GM23338 (cell line): ENCODE results near the gene IHH.

Experiments used
- CREB1 ChIP-seq: fragments of 250-450 bp; sonication (Bioruptor Pico); IDR thresholded peaks from 2 replicates; pipeline ENCODE4 v1.5.0; 2020; ENCODE audit warnings: low read depth, mild to moderate bottlenecking, moderate library complexity
- CTCF ChIP-seq, 2 experiments: fragments of 200-600 bp in 1 of 2; sonication (generic) in 1 of 2; conservative IDR thresholded peaks; 2 replicates each; pipeline versions ENCODE4 v1.5.1 to v1.6.1; 2016 to 2017; ENCODE audit warnings: antibody characterized with exemption in 2 of 2, low read depth in 2 of 2, mild to moderate bottlenecking in 2 of 2, moderate library complexity in 1 of 2
- EZH2 ChIP-seq: fragments of 200-600 bp; sonication (generic); IDR thresholded peaks from one replicate; pipeline ENCODE4 v1.8.0; 2017; ENCODE audit warnings: antibody characterized with exemption, mild to moderate bottlenecking, low read depth; ENCODE audit not compliant: unreplicated experiment
- EZH2phosphoT487 ChIP-seq: fragments of 200-600 bp; sonication (generic); IDR thresholded peaks from one replicate; pipeline ENCODE4 v1.8.1; 2018; ENCODE audit warnings: antibody characterized with exemption; ENCODE audit not compliant: unreplicated experiment
- NANOG ChIP-seq: IDR thresholded peaks from 2 replicates; pipeline ENCODE4 v1.6.1; 2016; ENCODE audit warnings: antibody characterized with exemption, borderline replicate concordance
- POLR2AphosphoS5 ChIP-seq: IDR thresholded peaks from 2 replicates; pipeline ENCODE4 v1.6.1; 2016; ENCODE audit warnings: antibody characterized with exemption, low read depth
- STAT1 ChIP-seq: IDR thresholded peaks from one replicate; pipeline ENCODE4 v1.6.1; 2016; ENCODE audit warnings: antibody characterized with exemption; ENCODE audit not compliant: unreplicated experiment
- ZNF331 ChIP-seq: fragments of 250-450 bp; sonication (Bioruptor Pico); IDR thresholded peaks from 2 replicates; pipeline ENCODE4 v1.5.0; 2020; ENCODE audit warnings: low read depth, mild to moderate bottlenecking, moderate library complexity
- TF ChIP-seq, protein P1 (sequence below): IDR thresholded peaks from one replicate; pipeline ENCODE4 v1.6.1; 2018; ENCODE audit warnings: antibody characterized with exemption; ENCODE audit not compliant: unreplicated experiment
- TF ChIP-seq, protein P2 (sequence below): IDR thresholded peaks from 2 replicates; pipeline ENCODE4 v1.6.1; 2016; ENCODE audit warnings: antibody characterized with exemption
- TF ChIP-seq, protein P3 (sequence below): fragments of 250-450 bp; sonication (Bioruptor Pico); IDR thresholded peaks from 2 replicates; pipeline ENCODE4 v1.5.0; 2020; ENCODE audit warnings: mild to moderate bottlenecking, moderate library complexity

GRCh38 chr2:219029829-219030165, 30.9 kb downstream of the IHH start:
- TF ChIP-seq CTCF (conservative IDR thresholded peaks at IDR 0.05; ENCODE audit: low read depth in 2 of 2) (peak; percentile 85 to 97), POLR2AphosphoS5 (no peak), EZH2 (no peak), EZH2phosphoT487 (no peak), CREB1 (no peak), STAT1 (no peak), ZNF331 (no peak), NANOG (no peak)
- TF ChIP-seq, protein P1, sequence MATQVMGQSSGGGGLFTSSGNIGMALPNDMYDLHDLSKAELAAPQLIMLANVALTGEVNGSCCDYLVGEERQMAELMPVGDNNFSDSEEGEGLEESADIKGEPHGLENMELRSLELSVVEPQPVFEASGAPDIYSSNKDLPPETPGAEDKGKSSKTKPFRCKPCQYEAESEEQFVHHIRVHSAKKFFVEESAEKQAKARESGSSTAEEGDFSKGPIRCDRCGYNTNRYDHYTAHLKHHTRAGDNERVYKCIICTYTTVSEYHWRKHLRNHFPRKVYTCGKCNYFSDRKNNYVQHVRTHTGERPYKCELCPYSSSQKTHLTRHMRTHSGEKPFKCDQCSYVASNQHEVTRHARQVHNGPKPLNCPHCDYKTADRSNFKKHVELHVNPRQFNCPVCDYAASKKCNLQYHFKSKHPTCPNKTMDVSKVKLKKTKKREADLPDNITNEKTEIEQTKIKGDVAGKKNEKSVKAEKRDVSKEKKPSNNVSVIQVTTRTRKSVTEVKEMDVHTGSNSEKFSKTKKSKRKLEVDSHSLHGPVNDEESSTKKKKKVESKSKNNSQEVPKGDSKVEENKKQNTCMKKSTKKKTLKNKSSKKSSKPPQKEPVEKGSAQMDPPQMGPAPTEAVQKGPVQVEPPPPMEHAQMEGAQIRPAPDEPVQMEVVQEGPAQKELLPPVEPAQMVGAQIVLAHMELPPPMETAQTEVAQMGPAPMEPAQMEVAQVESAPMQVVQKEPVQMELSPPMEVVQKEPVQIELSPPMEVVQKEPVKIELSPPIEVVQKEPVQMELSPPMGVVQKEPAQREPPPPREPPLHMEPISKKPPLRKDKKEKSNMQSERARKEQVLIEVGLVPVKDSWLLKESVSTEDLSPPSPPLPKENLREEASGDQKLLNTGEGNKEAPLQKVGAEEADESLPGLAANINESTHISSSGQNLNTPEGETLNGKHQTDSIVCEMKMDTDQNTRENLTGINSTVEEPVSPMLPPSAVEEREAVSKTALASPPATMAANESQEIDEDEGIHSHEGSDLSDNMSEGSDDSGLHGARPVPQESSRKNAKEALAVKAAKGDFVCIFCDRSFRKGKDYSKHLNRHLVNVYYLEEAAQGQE: no peak
- TF ChIP-seq, protein P2, sequence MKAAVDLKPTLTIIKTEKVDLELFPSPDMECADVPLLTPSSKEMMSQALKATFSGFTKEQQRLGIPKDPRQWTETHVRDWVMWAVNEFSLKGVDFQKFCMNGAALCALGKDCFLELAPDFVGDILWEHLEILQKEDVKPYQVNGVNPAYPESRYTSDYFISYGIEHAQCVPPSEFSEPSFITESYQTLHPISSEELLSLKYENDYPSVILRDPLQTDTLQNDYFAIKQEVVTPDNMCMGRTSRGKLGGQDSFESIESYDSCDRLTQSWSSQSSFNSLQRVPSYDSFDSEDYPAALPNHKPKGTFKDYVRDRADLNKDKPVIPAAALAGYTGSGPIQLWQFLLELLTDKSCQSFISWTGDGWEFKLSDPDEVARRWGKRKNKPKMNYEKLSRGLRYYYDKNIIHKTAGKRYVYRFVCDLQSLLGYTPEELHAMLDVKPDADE: no peak
- TF ChIP-seq, protein P3, sequence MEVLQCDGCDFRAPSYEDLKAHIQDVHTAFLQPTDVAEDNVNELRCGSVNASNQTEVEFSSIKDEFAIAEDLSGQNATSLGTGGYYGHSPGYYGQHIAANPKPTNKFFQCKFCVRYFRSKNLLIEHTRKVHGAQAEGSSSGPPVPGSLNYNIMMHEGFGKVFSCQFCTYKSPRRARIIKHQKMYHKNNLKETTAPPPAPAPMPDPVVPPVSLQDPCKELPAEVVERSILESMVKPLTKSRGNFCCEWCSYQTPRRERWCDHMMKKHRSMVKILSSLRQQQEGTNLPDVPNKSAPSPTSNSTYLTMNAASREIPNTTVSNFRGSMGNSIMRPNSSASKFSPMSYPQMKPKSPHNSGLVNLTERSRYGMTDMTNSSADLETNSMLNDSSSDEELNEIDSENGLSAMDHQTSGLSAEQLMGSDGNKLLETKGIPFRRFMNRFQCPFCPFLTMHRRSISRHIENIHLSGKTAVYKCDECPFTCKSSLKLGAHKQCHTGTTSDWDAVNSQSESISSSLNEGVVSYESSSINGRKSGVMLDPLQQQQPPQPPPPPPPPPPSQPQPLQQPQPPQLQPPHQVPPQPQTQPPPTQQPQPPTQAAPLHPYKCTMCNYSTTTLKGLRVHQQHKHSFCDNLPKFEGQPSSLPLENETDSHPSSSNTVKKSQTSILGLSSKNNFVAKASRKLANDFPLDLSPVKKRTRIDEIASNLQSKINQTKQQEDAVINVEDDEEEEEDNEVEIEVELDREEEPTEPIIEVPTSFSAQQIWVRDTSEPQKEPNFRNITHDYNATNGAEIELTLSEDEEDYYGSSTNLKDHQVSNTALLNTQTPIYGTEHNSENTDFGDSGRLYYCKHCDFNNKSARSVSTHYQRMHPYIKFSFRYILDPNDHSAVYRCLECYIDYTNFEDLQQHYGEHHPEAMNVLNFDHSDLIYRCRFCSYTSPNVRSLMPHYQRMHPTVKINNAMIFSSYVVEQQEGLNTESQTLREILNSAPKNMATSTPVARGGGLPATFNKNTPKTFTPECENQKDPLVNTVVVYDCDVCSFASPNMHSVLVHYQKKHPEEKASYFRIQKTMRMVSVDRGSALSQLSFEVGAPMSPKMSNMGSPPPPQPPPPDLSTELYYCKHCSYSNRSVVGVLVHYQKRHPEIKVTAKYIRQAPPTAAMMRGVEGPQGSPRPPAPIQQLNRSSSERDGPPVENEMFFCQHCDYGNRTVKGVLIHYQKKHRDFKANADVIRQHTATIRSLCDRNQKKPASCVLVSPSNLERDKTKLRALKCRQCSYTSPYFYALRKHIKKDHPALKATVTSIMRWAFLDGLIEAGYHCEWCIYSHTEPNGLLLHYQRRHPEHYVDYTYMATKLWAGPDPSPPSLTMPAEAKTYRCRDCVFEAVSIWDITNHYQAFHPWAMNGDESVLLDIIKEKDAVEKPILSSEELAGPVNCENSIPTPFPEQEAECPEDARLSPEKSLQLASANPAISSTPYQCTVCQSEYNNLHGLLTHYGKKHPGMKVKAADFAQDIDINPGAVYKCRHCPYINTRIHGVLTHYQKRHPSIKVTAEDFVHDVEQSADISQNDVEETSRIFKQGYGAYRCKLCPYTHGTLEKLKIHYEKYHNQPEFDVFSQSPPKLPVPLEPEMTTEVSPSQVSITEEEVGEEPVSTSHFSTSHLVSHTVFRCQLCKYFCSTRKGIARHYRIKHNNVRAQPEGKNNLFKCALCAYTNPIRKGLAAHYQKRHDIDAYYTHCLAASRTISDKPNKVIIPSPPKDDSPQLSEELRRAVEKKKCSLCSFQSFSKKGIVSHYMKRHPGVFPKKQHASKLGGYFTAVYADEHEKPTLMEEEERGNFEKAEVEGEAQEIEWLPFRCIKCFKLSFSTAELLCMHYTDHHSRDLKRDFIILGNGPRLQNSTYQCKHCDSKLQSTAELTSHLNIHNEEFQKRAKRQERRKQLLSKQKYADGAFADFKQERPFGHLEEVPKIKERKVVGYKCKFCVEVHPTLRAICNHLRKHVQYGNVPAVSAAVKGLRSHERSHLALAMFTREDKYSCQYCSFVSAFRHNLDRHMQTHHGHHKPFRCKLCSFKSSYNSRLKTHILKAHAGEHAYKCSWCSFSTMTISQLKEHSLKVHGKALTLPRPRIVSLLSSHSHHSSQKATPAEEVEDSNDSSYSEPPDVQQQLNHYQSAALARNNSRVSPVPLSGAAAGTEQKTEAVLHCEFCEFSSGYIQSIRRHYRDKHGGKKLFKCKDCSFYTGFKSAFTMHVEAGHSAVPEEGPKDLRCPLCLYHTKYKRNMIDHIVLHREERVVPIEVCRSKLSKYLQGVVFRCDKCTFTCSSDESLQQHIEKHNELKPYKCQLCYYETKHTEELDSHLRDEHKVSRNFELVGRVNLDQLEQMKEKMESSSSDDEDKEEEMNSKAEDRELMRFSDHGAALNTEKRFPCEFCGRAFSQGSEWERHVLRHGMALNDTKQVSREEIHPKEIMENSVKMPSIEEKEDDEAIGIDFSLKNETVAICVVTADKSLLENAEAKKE (CRISPR knock-in tag): no peak
